Liver (tissue), 3 donors: ENCODE results near the gene CMIP.

Experiments
- EGR1 ChIP-seq, 2 donors: IDR thresholded peaks; 2 replicates each; pipeline ENCODE4 v1.6.1; 2016 to 2018; ENCODE audit warnings: antibody characterized with exemption in 2 of 2, low read depth in 2 of 2
- JUND ChIP-seq, 2 donors: IDR thresholded peaks; 2 replicates each; pipeline ENCODE4 v1.6.1; 2016; ENCODE audit warnings: antibody characterized with exemption in 2 of 2
- NR2F2 ChIP-seq: IDR thresholded peaks from 2 replicates; pipeline ENCODE4 v1.6.1; 2016; ENCODE audit warnings: antibody characterized with exemption
- RAD21 ChIP-seq, 2 donors: IDR thresholded peaks; 2 replicates each; pipeline ENCODE4 v1.6.1; 2016; ENCODE audit warnings: antibody characterized with exemption in 2 of 2, mild to moderate bottlenecking in 2 of 2
- RXRA ChIP-seq, 2 donors: IDR thresholded peaks; 2 replicates each; pipeline ENCODE4 v1.6.1; 2017 to 2018; ENCODE audit warnings: antibody characterized with exemption in 2 of 2, mild to moderate bottlenecking in 1 of 2
- SP1 ChIP-seq: IDR thresholded peaks from 2 replicates; pipeline ENCODE4 v1.6.1; 2018; ENCODE audit warnings: antibody characterized with exemption, mild to moderate bottlenecking
- TAF1 ChIP-seq: conservative IDR thresholded peaks from 2 replicates; pipeline ENCODE4 v1.6.1; 2016; ENCODE audit warnings: antibody characterized with exemption, mild to moderate bottlenecking
- YY1 ChIP-seq: IDR thresholded peaks from 2 replicates; pipeline ENCODE4 v1.6.1; 2016; ENCODE audit warnings: antibody characterized with exemption, mild to moderate bottlenecking
- TF ChIP-seq, protein P1 (sequence below): fragments of 150-350 bp; IDR thresholded peaks from 2 replicates; pipeline ENCODE4 v1.5.1; 2017; ENCODE audit warnings: improper control_type of control experiment, low read depth, low read length; ENCODE audit not compliant: missing input control
- TF ChIP-seq, protein P2 (sequence below): IDR thresholded peaks from 2 replicates; pipeline ENCODE4 v1.6.1; 2016; ENCODE audit warnings: antibody characterized with exemption
- TF ChIP-seq, protein P3 (sequence below): IDR thresholded peaks from 2 replicates; pipeline ENCODE4 v1.6.1; 2016; ENCODE audit warnings: antibody characterized with exemption, mild to moderate bottlenecking
- donor health status: healthy.
- donor health status: healthy.

- TF ChIP-seq JUND (IDR thresholded peaks at IDR 0.05) (no peak), NR2F2 (no peak), YY1 (no peak), TAF1 (no peak), EGR1 (IDR thresholded peaks at IDR 0.05; ENCODE audit: low read depth in 2 of 2) (no peak), SP1 (no peak), RAD21 (IDR thresholded peaks at IDR 0.05) (no peak), RXRA (IDR thresholded peaks at IDR 0.05) (no peak)
- TF ChIP-seq, protein P1, sequence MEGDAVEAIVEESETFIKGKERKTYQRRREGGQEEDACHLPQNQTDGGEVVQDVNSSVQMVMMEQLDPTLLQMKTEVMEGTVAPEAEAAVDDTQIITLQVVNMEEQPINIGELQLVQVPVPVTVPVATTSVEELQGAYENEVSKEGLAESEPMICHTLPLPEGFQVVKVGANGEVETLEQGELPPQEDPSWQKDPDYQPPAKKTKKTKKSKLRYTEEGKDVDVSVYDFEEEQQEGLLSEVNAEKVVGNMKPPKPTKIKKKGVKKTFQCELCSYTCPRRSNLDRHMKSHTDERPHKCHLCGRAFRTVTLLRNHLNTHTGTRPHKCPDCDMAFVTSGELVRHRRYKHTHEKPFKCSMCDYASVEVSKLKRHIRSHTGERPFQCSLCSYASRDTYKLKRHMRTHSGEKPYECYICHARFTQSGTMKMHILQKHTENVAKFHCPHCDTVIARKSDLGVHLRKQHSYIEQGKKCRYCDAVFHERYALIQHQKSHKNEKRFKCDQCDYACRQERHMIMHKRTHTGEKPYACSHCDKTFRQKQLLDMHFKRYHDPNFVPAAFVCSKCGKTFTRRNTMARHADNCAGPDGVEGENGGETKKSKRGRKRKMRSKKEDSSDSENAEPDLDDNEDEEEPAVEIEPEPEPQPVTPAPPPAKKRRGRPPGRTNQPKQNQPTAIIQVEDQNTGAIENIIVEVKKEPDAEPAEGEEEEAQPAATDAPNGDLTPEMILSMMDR, result no peak
- TF ChIP-seq, protein P2, sequence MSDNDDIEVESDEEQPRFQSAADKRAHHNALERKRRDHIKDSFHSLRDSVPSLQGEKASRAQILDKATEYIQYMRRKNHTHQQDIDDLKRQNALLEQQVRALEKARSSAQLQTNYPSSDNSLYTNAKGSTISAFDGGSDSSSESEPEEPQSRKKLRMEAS, result no peak
- TF ChIP-seq, protein P3, sequence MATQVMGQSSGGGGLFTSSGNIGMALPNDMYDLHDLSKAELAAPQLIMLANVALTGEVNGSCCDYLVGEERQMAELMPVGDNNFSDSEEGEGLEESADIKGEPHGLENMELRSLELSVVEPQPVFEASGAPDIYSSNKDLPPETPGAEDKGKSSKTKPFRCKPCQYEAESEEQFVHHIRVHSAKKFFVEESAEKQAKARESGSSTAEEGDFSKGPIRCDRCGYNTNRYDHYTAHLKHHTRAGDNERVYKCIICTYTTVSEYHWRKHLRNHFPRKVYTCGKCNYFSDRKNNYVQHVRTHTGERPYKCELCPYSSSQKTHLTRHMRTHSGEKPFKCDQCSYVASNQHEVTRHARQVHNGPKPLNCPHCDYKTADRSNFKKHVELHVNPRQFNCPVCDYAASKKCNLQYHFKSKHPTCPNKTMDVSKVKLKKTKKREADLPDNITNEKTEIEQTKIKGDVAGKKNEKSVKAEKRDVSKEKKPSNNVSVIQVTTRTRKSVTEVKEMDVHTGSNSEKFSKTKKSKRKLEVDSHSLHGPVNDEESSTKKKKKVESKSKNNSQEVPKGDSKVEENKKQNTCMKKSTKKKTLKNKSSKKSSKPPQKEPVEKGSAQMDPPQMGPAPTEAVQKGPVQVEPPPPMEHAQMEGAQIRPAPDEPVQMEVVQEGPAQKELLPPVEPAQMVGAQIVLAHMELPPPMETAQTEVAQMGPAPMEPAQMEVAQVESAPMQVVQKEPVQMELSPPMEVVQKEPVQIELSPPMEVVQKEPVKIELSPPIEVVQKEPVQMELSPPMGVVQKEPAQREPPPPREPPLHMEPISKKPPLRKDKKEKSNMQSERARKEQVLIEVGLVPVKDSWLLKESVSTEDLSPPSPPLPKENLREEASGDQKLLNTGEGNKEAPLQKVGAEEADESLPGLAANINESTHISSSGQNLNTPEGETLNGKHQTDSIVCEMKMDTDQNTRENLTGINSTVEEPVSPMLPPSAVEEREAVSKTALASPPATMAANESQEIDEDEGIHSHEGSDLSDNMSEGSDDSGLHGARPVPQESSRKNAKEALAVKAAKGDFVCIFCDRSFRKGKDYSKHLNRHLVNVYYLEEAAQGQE, result no peak
These were observed 216.5 kb downstream of the CMIP start for GRCh38 chr16:81661082-81661481.
